Stimulated activated CD8-positive, alpha-beta memory T cell treated with anti-CD3 and anti-CD28 coated beads, Interleukin-12 subunit alpha, Interleukin-12 subunit beta, amount 100 ng/mL, for 4 hours (primary cell): ENCODE results near the gene ESPNL.

Experiments
- DNase-seq: peaks from one replicate; pipeline ENCODE4 v3.0.0-alpha.2; 2020; ENCODE audit warnings: low read depth

Gene ESPNL

GRCh38 chr2:238079874-238080327, 20.2 kb upstream of the ESPNL start:
- no peak for DNase-seq

GRCh38 chr2:238080518-238080917, 19.6 kb upstream of the ESPNL start:
- no peak for DNase-seq

GRCh38 chr2:238081150-238081549, 19.0 kb upstream of the ESPNL start:
- DNase-seq = no peak

GRCh38 chr2:238081561-238081960, 18.6 kb upstream of the ESPNL start:
- no peak for DNase-seq

- DNase-seq = no peak
These were observed 18.0 kb upstream of the ESPNL start for GRCh38 chr2:238082151-238082550.

- no peak for DNase-seq
These were observed 17.3 kb upstream of the ESPNL start for GRCh38 chr2:238082827-238083226.

GRCh38 chr2:238083919-238084318, 16.2 kb upstream of the ESPNL start:
- no peak for DNase-seq

- no peak for DNase-seq
These were observed 15.4 kb upstream of the ESPNL start for GRCh38 chr2:238084761-238085160.

- DNase-seq = no peak
These were observed 14.2 kb upstream of the ESPNL start for GRCh38 chr2:238085899-238086298.

GRCh38 chr2:238087211-238087610, 12.9 kb upstream of the ESPNL start:
- no peak for DNase-seq

GRCh38 chr2:238090887-238091286, 9.3 kb upstream of the ESPNL start:
- no peak for DNase-seq

- no peak for DNase-seq
These were observed 8.6 kb upstream of the ESPNL start for GRCh38 chr2:238091436-238092060.

- DNase-seq = no peak
These were observed 7.6 kb upstream of the ESPNL start for GRCh38 chr2:238092486-238093035.

- DNase-seq = no peak
These were observed 6.7 kb upstream of the ESPNL start for GRCh38 chr2:238093181-238094140.

GRCh38 chr2:238094438-238095022, 5.6 kb upstream of the ESPNL start:
- DNase-seq = no peak

GRCh38 chr2:238095143-238095542, 5.0 kb upstream of the ESPNL start:
- no peak for DNase-seq

- DNase-seq = no peak
These were observed 3.7 kb upstream of the ESPNL start for GRCh38 chr2:238096311-238097011.

- DNase-seq = no peak
These were observed 2.7 kb upstream of the ESPNL start for GRCh38 chr2:238097201-238097987.

GRCh38 chr2:238097988-238098871, 1.9 kb upstream of the ESPNL start:
- no peak for DNase-seq
